ENCODE results near the gene MTFP1. TPM values are rescaled to one million over a fixed set of nuclear protein-coding genes. Genes with fewer than 3 reads are reported as not detected.

Gene MTFP1
- total and polyA plus RNA-seq, 12 donors, result 10.4 to 36.3 (median 14.5) TPM

GRCh38 chr22:30406400-30406799, 19.2 kb upstream of the MTFP1 start:
- Histone ChIP-seq H3K27ac (no peak overlapping the region), H3K4me3 (no peak overlapping the region), H3K4me1 (replicated peaks in 1 of 2) (no peaks in the 10 kb centered on the region), H3K27me3 (no peaks in the 10 kb centered on the region), H3K9me3 (replicated peaks in 1 of 3) (no peaks in the 10 kb centered on the region), H3K36me3 (replicated peaks in 1 of 2) (no peaks in the 10 kb centered on the region)
- no peak for DNase-seq
- TF ChIP-seq POLR2A (IDR thresholded peaks at IDR 0.05), result no peak
- TF ChIP-seq CTCF (IDR thresholded peaks at IDR 0.05), result no peak
- intact Hi-C loops (cut with DNase I), result no loop called here
- WGBS, 4 donors, result 80 to 98% (median 90%) methylated on average over 6 of the region's 6 CpGs

GRCh38 chr22:30408388-30409102, 17.0 kb upstream of the MTFP1 start:
- WGBS, 4 donors, result 85 to 91% (median 89%) methylated on average over 7 to 13 of the region's 13 CpGs
- no peak for TF ChIP-seq CTCF (IDR thresholded peaks at IDR 0.05)

GRCh38 chr22:30411780-30412179, 13.8 kb upstream of the MTFP1 start:
- Histone ChIP-seq H3K4me3 (no peak overlapping the region), H3K9me3 (replicated peaks in 1 of 3) (no peaks in the 10 kb centered on the region), H3K27ac (no peak overlapping the region), H3K36me3 (replicated peaks in 1 of 2) (peaks cover 0 to 12% of the 10 kb centered on the region in 2 donors), H3K4me1 (replicated peaks in 1 of 2) (no peaks in the 10 kb centered on the region), H3K27me3 (no peaks in the 10 kb centered on the region)
- WGBS, 4 donors, result 81 to 93% (median 87%) methylated on average over 3 of the region's 3 CpGs
- TF ChIP-seq POLR2A (IDR thresholded peaks at IDR 0.05) (no peak), CTCF (IDR thresholded peaks at IDR 0.05) (no peak)
- intact Hi-C loops (cut with DNase I), result no loop called here
- no peak for DNase-seq

More at GRCh38 chr22:30408388-30409102, 17.0 kb upstream of the MTFP1 start:
- Histone ChIP-seq H3K27me3 (no peaks in the 10 kb centered on the region), H3K27ac (no peak overlapping the region), H3K9me3 (replicated peaks in 1 of 3) (no peaks in the 10 kb centered on the region), H3K4me3 (no peak overlapping the region), H3K4me1 (replicated peaks in 1 of 2) (no peaks in the 10 kb centered on the region), H3K36me3 (replicated peaks in 1 of 2) (no peaks in the 10 kb centered on the region)
- no peak for DNase-seq
- intact Hi-C loops (cut with DNase I), result no loop called here

GRCh38 chr22:30413001-30413400, 12.6 kb upstream of the MTFP1 start:
- H3K27me3 ChIP-seq, result no peaks in the 10 kb centered on the region
- WGBS, 4 donors, result 76 to 92% (median 88%) methylated on average over 4 of the region's 4 CpGs
- no peak overlapping the region for H3K27ac ChIP-seq
- no peak for TF ChIP-seq CTCF (IDR thresholded peaks at IDR 0.05)
- no peak for TF ChIP-seq POLR2A (IDR thresholded peaks at IDR 0.05)
- H3K36me3 ChIP-seq (replicated peaks in 1 of 2), result peaks cover 0 to 23% of the 10 kb centered on the region in 2 donors
- no peaks in the 10 kb centered on the region for H3K4me1 ChIP-seq (replicated peaks in 1 of 2)
- DNase-seq, result no peak
- intact Hi-C loops (cut with DNase I), result no loop called here
- H3K4me3 ChIP-seq, result no peak overlapping the region
- no peaks in the 10 kb centered on the region for H3K9me3 ChIP-seq (replicated peaks in 1 of 3)

Measured in adrenal gland (tissue), 12 donors.